K562 (cell line): ENCODE data around the gene SLC22A23. TPM values are rescaled to one million over a fixed set of nuclear protein-coding genes. Genes with fewer than 3 reads are reported as not detected.
A peak's percentile ranks its signal among the peaks of the same experiment; 100 is the strongest.

Experiments used
- ARNT ChIP-seq, 2 experiments: fragments of 450-650 bp; IDR thresholded peaks; 2 replicates each; pipeline ENCODE4 v1.6.1; 2016; ENCODE audit warnings: mild to moderate bottlenecking in 1 of 2
- ATF2 ChIP-seq: sonication (generic); formaldehyde crosslinking; IDR thresholded peaks from 2 replicates; pipeline ENCODE4 v1.8.1; 2022; ENCODE audit warnings: missing genetic modification reagents
- DIDO1 ChIP-seq: fragments of 450-650 bp; IDR thresholded peaks from 2 replicates; pipeline ENCODE4 v1.6.1; 2016; ENCODE audit warnings: low read depth, missing biosample characterization, missing genetic modification characterization
- ETV6 ChIP-seq, 3 experiments: fragments of 150-350 bp in 1 of 3; sonication (generic) in 1 of 3; formaldehyde crosslinking in 1 of 3; IDR thresholded peaks; 2 replicates each; pipeline versions ENCODE4 v1.6.1 to v1.8.0; 2014 to 2022; ENCODE audit warnings: borderline replicate concordance in 2 of 3, low read depth in 2 of 3, antibody characterized with exemption in 1 of 3, low read length in 1 of 3, mild to moderate bottlenecking in 1 of 3, missing genetic modification reagents in 1 of 3
- MCM7 ChIP-seq, 2 experiments: fragments of 450-650 bp; IDR thresholded peaks; 2 replicates each; pipeline ENCODE4 v1.6.1; 2016 to 2018
- MIER1 ChIP-seq: fragments of 450-650 bp; IDR thresholded peaks from 2 replicates; pipeline ENCODE4 v1.6.1; 2016; ENCODE audit warnings: antibody characterized with exemption, mild to moderate bottlenecking, low read depth
- PHF20 ChIP-seq: fragments of 450-650 bp; IDR thresholded peaks from 2 replicates; pipeline ENCODE4 v1.6.1; 2018; ENCODE audit not compliant: partially characterized antibody
- REST ChIP-seq, 2 experiments: fragments of 450-650 bp; formaldehyde crosslinking in 1 of 2; IDR thresholded peaks; 2 replicates each; pipeline versions ENCODE4 v1.4.0 to v1.6.1; 2014 to 2020; ENCODE audit warnings: mild to moderate bottlenecking in 2 of 2, borderline replicate concordance in 1 of 2, low read depth in 1 of 2
- SIX5 ChIP-seq, 2 experiments: IDR thresholded peaks; 2 replicates each; pipeline ENCODE4 v1.6.1; 2011; ENCODE audit warnings: low read length in 2 of 2, borderline replicate concordance in 1 of 2, low read depth in 1 of 2, mild to moderate bottlenecking in 1 of 2, moderate library complexity in 1 of 2; ENCODE audit not compliant: insufficient read depth in 1 of 2
- SMARCE1 ChIP-seq: fragments of 450-650 bp; IDR thresholded peaks from 2 replicates; pipeline ENCODE4 v1.7.1; 2016; ENCODE audit warnings: mild to moderate bottlenecking
- SNIP1 ChIP-seq: fragments of 450-650 bp; IDR thresholded peaks from 2 replicates; pipeline ENCODE4 v1.7.1; 2017; ENCODE audit warnings: low read depth, mild to moderate bottlenecking
- ZBED1 ChIP-seq: IDR thresholded peaks from 2 replicates; pipeline ENCODE4 v1.6.1; 2014
- ZNF134 ChIP-seq: fragments of 250-450 bp; sonication (Bioruptor Pico); conservative IDR thresholded peaks from 2 replicates; pipeline ENCODE4 v1.4.0; 2020
- ZSCAN32 ChIP-seq: fragments of 450-650 bp; formaldehyde crosslinking; IDR thresholded peaks from 2 replicates; pipeline ENCODE4 v1.4.0; 2020; ENCODE audit warnings: mild to moderate bottlenecking, moderate library complexity
- polyA plus RNA-seq, 8 experiments: library from polyadenylated mRNA; depleted of rRNA in 4 of 8; stranded (reverse) in 5 of 8; unstranded in 3 of 8; fragments of >200 nt; fragmentation: Nextera tagmentation in 2 of 8; fragmentation: Illumina TruSeq in 1 of 8; extraction: Ambion mirVana in 2 of 8; extraction: Trizol in 1 of 8; gene quantifications; 2 replicates each; pipeline versions ENCODE4 v1.2.1 to v1.2.3, GENCODE V29; 2011 to 2014; ENCODE audit warnings: inconsistent platforms in 1 of 8, missing spikeins in 1 of 8
- total RNA-seq, 7 experiments: library from RNA; depleted of rRNA in 6 of 7; stranded (reverse); fragments of >200 nt in 6 of 7; fragmentation: Illumina TruSeq in 2 of 7; extraction: Trizol in 2 of 7; gene quantifications; 2 replicates each; pipeline versions ENCODE4 v1.2.1 to v1.2.3, GENCODE V29; 2011 to 2021; ENCODE audit warnings: low replicate concordance in 1 of 7
- TF ChIP-seq, protein P1 (sequence below): sonication (generic); formaldehyde crosslinking; IDR thresholded peaks from 2 replicates; pipeline ENCODE4 v1.8.0; 2022; ENCODE audit warnings: mild to moderate bottlenecking, missing genetic modification reagents, borderline replicate concordance
- TF ChIP-seq, protein P2 (sequence below): fragments of 250-450 bp; sonication (Bioruptor Pico); IDR thresholded peaks from 2 replicates; pipeline ENCODE4 v1.8.0; 2021; ENCODE audit warnings: moderate library complexity, mild to moderate bottlenecking, inconsistent platforms

SLC22A23 gene
- total and polyA plus RNA-seq, 9 of the 15 experiments (the other 6 are each of a cell fraction or from before 2014, with no cell fraction given), result 0.30 to 8.7 (median 2.5) TPM

DNA sequence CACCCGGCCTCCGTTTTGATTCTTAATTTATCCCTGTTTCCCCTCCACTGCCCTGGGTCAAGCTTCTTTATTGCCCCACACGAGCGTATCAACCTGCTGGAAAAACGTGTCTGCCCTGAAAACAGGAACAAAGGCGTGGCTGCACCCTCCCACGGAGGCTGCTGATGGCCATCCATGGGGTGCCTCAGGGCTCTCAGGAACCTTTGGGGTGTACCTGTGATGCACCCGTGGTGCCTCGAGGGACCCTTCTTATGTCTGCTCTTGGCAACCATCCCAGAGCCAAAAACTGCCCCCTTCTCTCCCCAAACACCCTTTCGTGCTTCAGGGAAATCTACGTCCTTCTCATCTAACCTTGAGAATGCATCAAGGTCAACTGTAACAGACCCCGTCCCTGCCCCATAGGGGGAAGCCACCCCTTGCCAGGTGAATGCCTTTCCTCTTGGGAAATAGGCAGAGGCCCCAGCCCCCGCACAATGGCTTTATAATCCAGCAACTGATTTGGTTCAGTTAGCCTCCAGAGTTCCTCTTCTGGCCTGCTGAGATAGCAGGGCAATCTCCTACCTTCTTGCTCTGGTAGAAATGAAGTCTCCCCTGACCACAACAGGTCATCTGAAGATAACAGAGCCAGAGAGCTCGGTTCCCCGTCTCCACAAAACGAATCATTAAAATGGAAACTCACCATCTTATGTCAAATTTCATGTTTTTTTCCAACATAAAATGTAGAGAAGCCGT lies 168.7 kb downstream of the SLC22A23 start (continued):
- TF ChIP-seq REST (IDR thresholded peaks at IDR 0.05; ENCODE audit: borderline replicate concordance) (peak; percentile 40; the same call in 1 of the 2 replicates), REST (CRISPR knock-in tag; IDR thresholded peaks at IDR 0.05; ENCODE audit: low read depth) (no peak), SIX5 (IDR thresholded peaks at IDR 0.05; ENCODE audit: borderline replicate concordance in 1 of 2, insufficient read depth in 1 of 2, low read depth in 1 of 2, low read length in 2 of 2) (no peak), PHF20 (peak; percentile 42), SMARCE1 (peak; percentile 97), ATF2 (CRISPR knock-in tag) (no peak), SNIP1 (no peak), ARNT (IDR thresholded peaks at IDR 0.05) (peak; percentile 93 to 95), ZBED1 (peak; percentile 95), DIDO1 (tag) (no peak), ZNF134 (CRISPR knock-in tag) (peak; percentile 82), ETV6 (IDR thresholded peaks at IDR 0.05; ENCODE audit: borderline replicate concordance in 1 of 2, low read depth in 2 of 2, low read length in 1 of 2) (peak in 1 of 2 experiments; percentile 85; a peak in 2 of 4 replicates), ETV6 (CRISPR knock-in tag; IDR thresholded peaks at IDR 0.05; ENCODE audit: borderline replicate concordance) (no peak), MCM7 (IDR thresholded peaks at IDR 0.05) (no peak), ZSCAN32 (CRISPR knock-in tag) (no peak), MIER1 (no peak)
- TF ChIP-seq, protein P1, sequence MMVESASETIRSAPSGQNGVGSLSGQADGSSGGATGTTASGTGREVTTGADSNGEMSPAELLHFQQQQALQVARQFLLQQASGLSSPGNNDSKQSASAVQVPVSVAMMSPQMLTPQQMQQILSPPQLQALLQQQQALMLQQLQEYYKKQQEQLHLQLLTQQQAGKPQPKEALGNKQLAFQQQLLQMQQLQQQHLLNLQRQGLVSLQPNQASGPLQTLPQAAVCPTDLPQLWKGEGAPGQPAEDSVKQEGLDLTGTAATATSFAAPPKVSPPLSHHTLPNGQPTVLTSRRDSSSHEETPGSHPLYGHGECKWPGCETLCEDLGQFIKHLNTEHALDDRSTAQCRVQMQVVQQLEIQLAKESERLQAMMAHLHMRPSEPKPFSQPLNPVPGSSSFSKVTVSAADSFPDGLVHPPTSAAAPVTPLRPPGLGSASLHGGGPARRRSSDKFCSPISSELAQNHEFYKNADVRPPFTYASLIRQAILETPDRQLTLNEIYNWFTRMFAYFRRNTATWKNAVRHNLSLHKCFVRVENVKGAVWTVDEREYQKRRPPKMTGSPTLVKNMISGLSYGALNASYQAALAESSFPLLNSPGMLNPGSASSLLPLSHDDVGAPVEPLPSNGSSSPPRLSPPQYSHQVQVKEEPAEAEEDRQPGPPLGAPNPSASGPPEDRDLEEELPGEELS (CRISPR knock-in tag), result no peak
- TF ChIP-seq, protein P2, sequence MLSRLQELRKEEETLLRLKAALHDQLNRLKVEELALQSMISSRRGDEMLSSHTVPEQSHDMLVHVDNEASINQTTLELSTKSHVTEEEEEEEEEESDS (CRISPR knock-in tag), result no peak
